ENCODE data around the gene SLC28A2.

SLC28A2 gene

GRCh38 chr15:45326741-45327140 lies 74.7 kb downstream of the SLC28A2 start:
- DNase-seq = no peak
